Lower leg skin (tissue), 4 donors: ENCODE measurements around the gene GJC2. TPM values are rescaled to one million over a fixed set of nuclear protein-coding genes. Genes with fewer than 3 reads are reported as not detected.

ENCODE experiments used
- DNase-seq, 2 donors: peaks; one replicate each; pipeline ENCODE4 v3.0.0-alpha.2; 2019; ENCODE audit warnings: low spot score in 2 of 2
- H3K4me3 ChIP-seq: fragments of 200-600 bp; sonication (generic); 2 replicates; pipeline ENCODE4 v1.5.1; 2017; ENCODE audit warnings: mild to moderate bottlenecking, low read depth; ENCODE audit not compliant: poor library complexity, severe bottlenecking
- POLR2A ChIP-seq, 2 donors: fragments of 450-650 bp; IDR thresholded peaks; one replicate each; pipeline ENCODE4 v1.6.1; 2016 to 2017; ENCODE audit warnings: antibody characterized with exemption in 2 of 2, mild to moderate bottlenecking in 1 of 2, moderate library complexity in 1 of 2
- WGBS, 2 donors: methylation state at CpG; one replicate each; pipeline ENCODE4 v1.1.5; 2018; 5-methylcytosine and 5-hydroxymethylcytosine counted together
- intact Hi-C: fragments of 100-400 bp; cut with DNase I; formaldehyde crosslinking; loops from one replicate; pipeline ENCODE4 v1.15.0; 2023; ENCODE audit warnings: low total_unique reads
- total RNA-seq, 4 donors: library from RNA; depleted of rRNA; stranded (reverse); fragments of >200 nt; gene quantifications; one replicate each; pipeline ENCODE4 v1.1.0, GENCODE V29; 2016
- TF ChIP-seq, protein P1 (sequence below), 3 donors: fragments of 450-650 bp; IDR thresholded peaks; one replicate each; pipeline ENCODE4 v1.5.1; 2016; ENCODE audit warnings: antibody characterized with exemption in 3 of 3, mild to moderate bottlenecking in 3 of 3, moderate library complexity in 2 of 3

The GJC2 gene
- total RNA-seq, 4 donors from 2014 or later: 1.3 to 3.3 (median 2.6) TPM

DNA sequence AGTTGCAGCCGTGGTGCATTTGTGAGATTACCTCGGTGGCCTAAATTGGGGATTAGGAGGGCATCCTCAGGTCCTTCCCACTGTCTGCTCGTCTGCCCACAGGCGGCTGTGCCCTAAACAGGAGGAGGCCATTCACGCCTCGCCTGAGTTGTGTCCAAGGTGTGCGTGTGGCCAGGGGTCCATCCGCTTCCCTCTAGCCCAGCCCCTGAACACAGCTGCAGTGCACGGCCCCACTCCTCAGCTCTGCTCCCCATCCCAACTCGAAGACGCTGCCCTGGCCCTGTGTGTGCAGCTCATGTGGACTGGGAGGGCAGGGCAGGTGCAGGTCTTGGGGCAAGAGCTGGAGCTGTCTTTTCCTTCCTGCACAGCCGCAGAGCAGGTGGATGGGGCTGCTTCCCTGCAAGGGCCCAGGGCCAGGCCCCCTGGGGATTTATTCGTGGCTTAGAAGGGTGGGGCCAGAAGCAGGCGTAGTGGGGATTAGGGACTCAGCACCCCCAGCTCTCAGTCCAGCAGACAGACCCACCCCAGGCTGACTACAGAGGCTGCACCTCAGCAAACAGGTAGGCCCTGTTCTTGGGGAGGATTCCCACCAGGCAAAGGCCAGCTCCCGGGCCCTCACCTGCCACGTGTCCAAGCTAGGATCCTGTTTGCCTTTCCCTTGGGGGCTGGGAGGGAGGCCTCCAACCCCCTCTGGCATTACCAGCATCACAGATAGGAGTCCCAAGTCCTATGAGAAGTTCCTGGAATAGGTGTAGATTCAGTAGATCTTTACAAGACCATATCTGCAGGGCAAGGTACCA lies 5.3 kb upstream of the GJC2 start:
- no peak overlapping the region for H3K4me3 ChIP-seq
- no peak for DNase-seq
- WGBS, 2 donors: 62 to 71% methylated on average over 12 to 16 of the region's 16 CpGs
- no peak for TF ChIP-seq POLR2A (IDR thresholded peaks at IDR 0.05)
- TF ChIP-seq, protein P1, sequence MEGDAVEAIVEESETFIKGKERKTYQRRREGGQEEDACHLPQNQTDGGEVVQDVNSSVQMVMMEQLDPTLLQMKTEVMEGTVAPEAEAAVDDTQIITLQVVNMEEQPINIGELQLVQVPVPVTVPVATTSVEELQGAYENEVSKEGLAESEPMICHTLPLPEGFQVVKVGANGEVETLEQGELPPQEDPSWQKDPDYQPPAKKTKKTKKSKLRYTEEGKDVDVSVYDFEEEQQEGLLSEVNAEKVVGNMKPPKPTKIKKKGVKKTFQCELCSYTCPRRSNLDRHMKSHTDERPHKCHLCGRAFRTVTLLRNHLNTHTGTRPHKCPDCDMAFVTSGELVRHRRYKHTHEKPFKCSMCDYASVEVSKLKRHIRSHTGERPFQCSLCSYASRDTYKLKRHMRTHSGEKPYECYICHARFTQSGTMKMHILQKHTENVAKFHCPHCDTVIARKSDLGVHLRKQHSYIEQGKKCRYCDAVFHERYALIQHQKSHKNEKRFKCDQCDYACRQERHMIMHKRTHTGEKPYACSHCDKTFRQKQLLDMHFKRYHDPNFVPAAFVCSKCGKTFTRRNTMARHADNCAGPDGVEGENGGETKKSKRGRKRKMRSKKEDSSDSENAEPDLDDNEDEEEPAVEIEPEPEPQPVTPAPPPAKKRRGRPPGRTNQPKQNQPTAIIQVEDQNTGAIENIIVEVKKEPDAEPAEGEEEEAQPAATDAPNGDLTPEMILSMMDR (IDR thresholded peaks at IDR 0.05): no peak
- intact Hi-C loops: no loop called here

DNA sequence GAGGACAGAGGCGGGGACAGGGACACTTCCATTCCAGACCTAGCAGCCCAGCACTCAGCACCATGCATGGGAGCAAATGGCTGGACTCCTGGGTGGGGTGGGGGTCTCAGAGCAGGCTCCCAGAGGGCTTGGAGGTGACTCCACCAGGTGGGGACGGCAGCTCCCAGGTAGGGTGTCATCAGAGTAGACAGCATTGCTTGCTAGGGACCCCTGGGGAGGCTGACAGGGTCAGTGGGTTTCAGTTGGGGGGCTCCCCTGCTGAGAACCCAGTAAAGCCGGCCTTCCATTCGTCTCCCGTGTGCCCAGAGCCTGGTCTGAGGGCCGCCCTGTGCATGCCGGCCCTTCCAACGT lies 4.8 kb upstream of the GJC2 start:
- intact Hi-C loops: no loop called here
- 74 to 89% methylated on average over 2 to 8 of the region's 8 CpGs for WGBS, 2 donors
- TF ChIP-seq POLR2A (IDR thresholded peaks at IDR 0.05): no peak
- TF ChIP-seq, protein P1 (IDR thresholded peaks at IDR 0.05): no peak
- no peak overlapping the region for H3K4me3 ChIP-seq
- DNase-seq: peak in 1 of 2 donors; percentile 82

DNA sequence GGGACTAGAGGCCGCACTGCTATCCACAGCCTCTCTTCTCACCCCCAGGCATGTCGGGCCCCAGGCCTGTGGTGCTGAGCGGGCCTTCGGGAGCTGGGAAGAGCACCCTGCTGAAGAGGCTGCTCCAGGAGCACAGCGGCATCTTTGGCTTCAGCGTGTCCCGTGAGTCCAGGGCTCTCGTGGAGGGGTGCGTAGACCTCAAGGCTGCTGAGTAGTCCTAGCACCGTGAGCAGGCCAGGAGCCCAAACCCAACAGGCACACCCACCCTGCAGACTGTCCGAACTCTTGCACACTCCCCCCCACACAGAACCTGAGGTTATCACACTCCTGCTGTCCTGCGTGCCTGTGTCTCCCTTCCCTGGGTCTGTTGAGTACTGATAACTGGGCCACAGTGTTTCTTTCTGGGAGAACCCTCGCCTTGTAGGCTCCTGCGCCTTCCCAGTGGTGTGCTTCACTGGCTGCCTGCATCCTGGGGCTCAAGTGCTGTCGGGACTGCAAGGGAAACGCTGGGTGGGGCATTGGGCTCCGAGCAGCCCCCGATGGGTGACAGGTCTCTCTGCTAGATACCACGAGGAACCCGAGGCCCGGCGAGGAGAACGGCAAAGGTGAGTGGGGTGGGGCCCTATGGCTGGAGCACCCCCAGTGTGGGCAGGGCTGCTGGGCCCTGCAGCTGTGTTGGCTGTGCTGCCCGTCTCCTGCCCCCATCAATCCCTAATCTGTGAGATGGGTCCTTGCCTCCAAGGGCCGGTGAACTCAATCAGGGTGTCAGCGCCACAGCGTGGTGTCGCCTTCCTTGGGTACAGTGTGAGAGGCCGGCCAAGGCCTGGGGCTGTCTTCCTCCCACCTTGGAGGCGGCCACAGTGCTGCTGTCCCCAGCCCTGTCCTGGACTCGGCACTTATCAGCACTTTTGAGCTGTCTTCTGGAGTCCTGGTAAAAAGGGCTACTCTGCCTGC lies 4.0 kb upstream of the GJC2 start:
- intact Hi-C loops: no loop called here
- H3K4me3 ChIP-seq: no peak overlapping the region
- 79 to 81% methylated on average over 26 to 31 of the region's 31 CpGs for WGBS, 2 donors
- TF ChIP-seq, protein P1 (IDR thresholded peaks at IDR 0.05): no peak
- TF ChIP-seq POLR2A (IDR thresholded peaks at IDR 0.05): no peak
- DNase-seq: peak in 1 of 2 donors; percentile 75

DNA sequence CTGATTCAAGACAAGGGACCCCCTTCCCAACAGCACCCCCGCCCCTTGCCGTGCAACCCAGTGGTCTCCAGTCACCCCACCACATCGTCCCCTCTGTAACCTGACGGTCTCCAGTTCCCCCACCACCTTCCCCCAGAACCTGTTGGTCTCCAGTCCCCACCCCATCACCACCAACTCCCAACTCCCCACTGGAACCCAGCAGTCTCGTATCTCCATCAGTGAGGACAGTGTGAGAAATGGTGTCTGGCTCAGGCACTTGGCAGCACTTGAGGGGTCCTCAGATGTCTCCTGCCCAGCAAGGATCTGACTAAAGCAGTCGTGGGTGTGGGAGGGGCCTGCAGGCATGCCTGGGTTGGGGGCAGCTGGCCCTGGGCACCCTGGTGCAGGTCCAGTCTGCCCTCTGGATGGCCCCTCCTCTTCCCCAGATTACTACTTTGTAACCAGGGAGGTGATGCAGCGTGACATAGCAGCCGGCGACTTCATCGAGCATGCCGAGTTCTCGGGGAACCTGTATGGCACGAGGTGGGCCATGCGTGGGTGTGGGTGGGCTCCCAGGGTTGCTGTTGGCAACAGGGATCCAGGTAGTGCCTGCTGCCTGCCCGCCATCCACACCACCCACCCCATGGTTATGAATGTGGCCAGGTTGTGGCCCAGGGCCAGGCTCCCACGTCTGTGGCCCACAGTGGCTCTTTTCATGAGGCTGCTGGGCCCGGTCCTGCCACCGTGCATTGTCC lies 3.1 kb upstream of the GJC2 start:
- intact Hi-C loops: no loop called here
- no peak for DNase-seq
- no peak overlapping the region for H3K4me3 ChIP-seq
- TF ChIP-seq, protein P1 (IDR thresholded peaks at IDR 0.05): no peak
- no peak for TF ChIP-seq POLR2A (IDR thresholded peaks at IDR 0.05)
- 73 to 75% methylated on average over 17 to 18 of the region's 18 CpGs for WGBS, 2 donors

DNA sequence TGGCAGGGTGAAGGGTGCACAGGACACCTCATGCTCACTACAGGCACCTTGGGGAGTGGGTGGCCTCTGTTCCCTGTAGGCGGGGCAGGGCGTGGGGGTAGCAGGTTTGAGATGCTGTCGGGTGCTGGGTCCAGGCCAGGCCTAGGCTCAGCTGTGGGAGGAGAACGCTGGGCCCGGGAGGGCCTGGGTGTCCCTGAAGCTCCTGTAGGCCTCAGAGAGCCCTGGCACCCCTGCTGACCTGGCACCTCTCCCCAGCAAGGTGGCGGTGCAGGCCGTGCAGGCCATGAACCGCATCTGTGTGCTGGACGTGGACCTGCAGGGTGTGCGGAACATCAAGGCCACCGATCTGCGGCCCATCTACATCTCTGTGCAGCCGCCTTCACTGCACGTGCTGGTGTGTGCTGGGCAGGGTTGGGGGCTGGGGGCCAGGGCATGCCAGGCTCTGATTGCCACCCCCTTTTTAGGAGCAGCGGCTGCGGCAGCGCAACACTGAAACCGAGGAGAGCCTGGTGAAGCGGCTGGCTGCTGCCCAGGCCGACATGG lies 2.5 kb upstream of the GJC2 start:
- intact Hi-C loops: no loop called here
- no peak overlapping the region for H3K4me3 ChIP-seq
- TF ChIP-seq POLR2A (IDR thresholded peaks at IDR 0.05): no peak
- TF ChIP-seq, protein P1 (IDR thresholded peaks at IDR 0.05): no peak
- no peak for DNase-seq
- 81 to 84% methylated on average over 13 to 20 of the region's 20 CpGs for WGBS, 2 donors
